GM12874 (cell line): ENCODE measurements around the gene BOD1L2.

Experiments used
- TF ChIP-seq, protein P1 (sequence below): IDR thresholded peaks from 2 replicates; pipeline ENCODE4 v1.5.1; 2011; ENCODE audit warnings: low read depth, mild to moderate bottlenecking, control low read depth, low read length, moderate library complexity; ENCODE audit not compliant: insufficient read depth

BOD1L2 gene

GRCh38 chr18:57185434-57185833 lies 38.5 kb downstream of the BOD1L2 start:
- TF ChIP-seq, protein P1, sequence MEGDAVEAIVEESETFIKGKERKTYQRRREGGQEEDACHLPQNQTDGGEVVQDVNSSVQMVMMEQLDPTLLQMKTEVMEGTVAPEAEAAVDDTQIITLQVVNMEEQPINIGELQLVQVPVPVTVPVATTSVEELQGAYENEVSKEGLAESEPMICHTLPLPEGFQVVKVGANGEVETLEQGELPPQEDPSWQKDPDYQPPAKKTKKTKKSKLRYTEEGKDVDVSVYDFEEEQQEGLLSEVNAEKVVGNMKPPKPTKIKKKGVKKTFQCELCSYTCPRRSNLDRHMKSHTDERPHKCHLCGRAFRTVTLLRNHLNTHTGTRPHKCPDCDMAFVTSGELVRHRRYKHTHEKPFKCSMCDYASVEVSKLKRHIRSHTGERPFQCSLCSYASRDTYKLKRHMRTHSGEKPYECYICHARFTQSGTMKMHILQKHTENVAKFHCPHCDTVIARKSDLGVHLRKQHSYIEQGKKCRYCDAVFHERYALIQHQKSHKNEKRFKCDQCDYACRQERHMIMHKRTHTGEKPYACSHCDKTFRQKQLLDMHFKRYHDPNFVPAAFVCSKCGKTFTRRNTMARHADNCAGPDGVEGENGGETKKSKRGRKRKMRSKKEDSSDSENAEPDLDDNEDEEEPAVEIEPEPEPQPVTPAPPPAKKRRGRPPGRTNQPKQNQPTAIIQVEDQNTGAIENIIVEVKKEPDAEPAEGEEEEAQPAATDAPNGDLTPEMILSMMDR = no peak

DNA sequence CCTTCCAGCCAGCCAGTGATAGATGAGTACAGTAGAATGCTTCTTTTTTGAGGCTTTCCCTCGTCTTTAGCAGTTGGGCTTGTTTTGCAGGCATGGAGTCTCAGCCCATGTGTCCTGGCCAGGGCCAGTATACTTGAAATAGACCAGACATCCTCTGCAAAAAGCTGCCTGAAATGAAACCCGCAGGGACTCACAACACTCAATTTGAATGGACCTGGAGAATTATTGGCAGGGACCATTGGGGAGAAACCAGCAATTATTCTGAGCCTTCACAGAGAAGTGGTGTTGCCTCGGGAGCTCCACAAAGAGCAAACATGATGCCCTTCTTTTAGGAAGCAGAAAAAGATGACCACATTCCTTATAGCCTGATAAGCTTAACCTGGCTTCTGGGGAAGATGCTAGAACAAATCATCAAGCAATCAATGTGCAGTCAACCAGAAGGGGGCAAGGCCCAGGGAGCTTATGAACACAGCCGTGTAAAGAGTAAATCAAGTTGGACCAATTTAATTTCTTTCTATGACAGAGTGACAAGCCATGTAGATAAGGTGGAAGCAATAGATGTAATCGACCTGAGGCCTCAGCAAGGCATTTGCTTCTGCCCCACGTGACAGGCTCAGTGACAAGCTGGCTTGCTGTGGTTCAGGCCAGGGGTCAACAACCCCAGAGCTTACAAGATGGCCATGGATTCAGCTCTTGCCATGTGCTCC lies 42.1 kb downstream of the BOD1L2 start:
- TF ChIP-seq, protein P1 = no peak

DNA sequence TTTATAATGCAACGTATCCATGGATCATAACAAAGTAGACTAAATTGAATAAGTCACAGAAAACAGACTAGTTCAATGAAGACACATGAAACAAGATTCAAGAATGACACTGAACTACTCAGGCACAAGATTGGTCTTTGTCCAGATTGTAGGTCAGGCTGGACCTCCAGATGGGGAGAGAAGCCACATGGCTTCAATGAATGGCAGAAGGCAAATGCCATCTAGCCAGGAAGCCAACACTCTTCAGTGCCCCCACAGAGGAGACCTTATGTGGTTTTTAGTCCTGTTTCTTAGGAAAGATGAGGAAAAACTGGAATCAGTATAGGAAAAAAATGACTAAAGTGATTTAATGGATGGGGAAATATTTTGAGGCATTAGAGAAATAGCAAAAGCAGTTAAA lies 43.1 kb downstream of the BOD1L2 start:
- TF ChIP-seq, protein P1 = no peak

GRCh38 chr18:57194070-57194469 lies 47.2 kb downstream of the BOD1L2 start:
- TF ChIP-seq, protein P1 = no peak

GRCh38 chr18:57194622-57195021 lies 47.7 kb downstream of the BOD1L2 start:
- TF ChIP-seq, protein P1 = no peak

GRCh38 chr18:57195341-57195740 lies 48.5 kb downstream of the BOD1L2 start:
- TF ChIP-seq, protein P1 = no peak

DNA sequence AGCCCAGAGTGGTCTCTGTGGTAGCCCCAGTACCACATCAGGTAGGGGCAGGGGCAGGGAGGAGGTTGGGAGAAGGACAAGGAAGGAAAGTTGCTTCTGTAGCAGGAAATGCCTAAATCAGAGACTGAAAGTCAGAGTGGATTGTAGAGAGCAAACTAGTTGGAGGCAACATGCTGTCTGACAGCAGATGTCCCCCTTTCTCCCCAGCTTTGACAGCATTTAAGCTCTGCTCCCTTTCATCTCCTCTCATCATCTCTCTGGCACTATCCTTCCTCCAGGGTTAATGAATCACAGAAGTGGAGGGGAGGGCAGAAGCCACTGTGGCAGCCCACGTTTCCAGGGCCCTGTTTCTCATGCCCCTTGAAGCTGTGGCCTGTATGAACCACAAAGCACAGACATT lies 50.4 kb downstream of the BOD1L2 start:
- TF ChIP-seq, protein P1 = no peak
